Breast epithelium (tissue), 4 donors: ENCODE measurements around the gene ELP2. TPM values are rescaled to one million over a fixed set of nuclear protein-coding genes. Genes with fewer than 3 reads are reported as not detected.
"Not testable (repeated sequence)": the region's sequence is repeated elsewhere in the genome, so short reads cannot be mapped to it uniquely, and the experiment has no call there.

Experiments used
- DNase-seq, 2 donors: peaks; one replicate each; pipeline ENCODE4 v3.0.0-alpha.2; 2019; ENCODE audit warnings: low spot score in 2 of 2
- H3K27ac ChIP-seq, 2 donors: fragments of 200-600 bp; sonication (generic) in 1 of 2; one replicate each; pipeline ENCODE4 v1.5.1; 2016 to 2019; ENCODE audit warnings: mild to moderate bottlenecking in 1 of 2
- H3K27me3 ChIP-seq, 2 donors: fragments of 200-600 bp; sonication (generic) in 1 of 2; one replicate each; pipeline versions ENCODE4 v1.5.1 to v1.6.0; 2017 to 2019; ENCODE audit warnings: control low read depth in 1 of 2, mild to moderate bottlenecking in 1 of 2
- H3K36me3 ChIP-seq: fragments of 200-600 bp; one replicate; pipeline ENCODE4 v1.5.1; 2019
- H3K4me1 ChIP-seq, 2 donors: fragments of 200-600 bp; sonication (generic); one replicate each; pipeline ENCODE4 v1.5.1; 2016 to 2019; ENCODE audit warnings: control low read depth in 1 of 2
- H3K4me3 ChIP-seq, 3 donors: fragments of 200-600 bp; sonication (generic); 1 replicate in 2 of 3; 2 replicates in 1 of 3; pipeline ENCODE4 v1.5.1; 2016 to 2019; ENCODE audit warnings: mild to moderate bottlenecking in 3 of 3, moderate library complexity in 2 of 3
- H3K9me3 ChIP-seq, 2 donors: fragments of 200-600 bp; sonication (generic) in 1 of 2; one replicate each; pipeline ENCODE4 v1.5.1; 2016 to 2019; ENCODE audit warnings: control low read depth in 1 of 2
- CTCF ChIP-seq, 3 donors: fragments of 450-650 bp; IDR thresholded peaks; one replicate each; pipeline ENCODE4 v1.5.1; 2016 to 2017; ENCODE audit warnings: antibody characterized with exemption in 3 of 3, mild to moderate bottlenecking in 3 of 3, moderate library complexity in 3 of 3
- POLR2A ChIP-seq: fragments of 450-650 bp; IDR thresholded peaks from one replicate; pipeline ENCODE4 v1.6.1; 2016; ENCODE audit warnings: antibody characterized with exemption, mild to moderate bottlenecking, moderate library complexity
- POLR2AphosphoS5 ChIP-seq, 3 donors: sonication (generic); formaldehyde crosslinking; IDR thresholded peaks; one replicate each; pipeline ENCODE4 v1.6.1; 2017; ENCODE audit warnings: antibody characterized with exemption in 3 of 3
- intact Hi-C: fragments of 100-400 bp; cut with DNase I; formaldehyde crosslinking; loops from one replicate; pipeline ENCODE4 v1.15.1; 2023; ENCODE audit warnings: low total_unique reads
- total RNA-seq, 3 donors: library from RNA; depleted of rRNA; stranded (reverse); fragments of >200 nt; gene quantifications; one replicate each; pipeline ENCODE4 v1.1.0, GENCODE V29; 2016

The ELP2 gene
- total RNA-seq, 3 donors from 2014 or later = 66.9 to 165 (median 139) TPM

DNA sequence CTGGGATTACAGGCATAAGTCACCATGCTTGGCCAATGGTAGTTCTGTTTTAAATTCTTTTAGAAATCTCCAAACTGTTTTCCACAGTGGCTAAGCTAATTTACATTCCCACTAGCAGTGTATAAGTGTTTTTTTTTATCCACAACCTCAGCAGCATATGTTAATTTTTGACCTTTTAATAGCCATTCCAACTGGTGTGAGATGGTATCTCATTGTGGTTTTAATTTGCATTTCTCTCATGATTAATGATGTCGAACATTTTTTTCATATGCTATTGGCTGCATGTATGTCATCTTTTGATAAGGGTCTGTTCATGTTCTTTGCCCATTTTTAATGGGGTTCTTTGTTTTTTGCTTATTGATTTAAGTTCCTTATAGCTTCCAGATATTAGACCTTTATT, 77.6 kb downstream of the ELP2 start:
- Histone ChIP-seq H3K27ac (no peak overlapping the region), H3K27me3 (no peaks in the 10 kb centered on the region), H3K9me3 (peaks cover 0 to 5% of the 10 kb centered on the region in 2 donors), H3K4me1 (no peaks in the 10 kb centered on the region), H3K36me3 (no peaks in the 10 kb centered on the region), H3K4me3 (no peak overlapping the region)
- intact Hi-C loops = no loop called here
- TF ChIP-seq CTCF (IDR thresholded peaks at IDR 0.05) = no peak
- no peak for TF ChIP-seq POLR2A
- no peak for TF ChIP-seq POLR2AphosphoS5 (IDR thresholded peaks at IDR 0.05)
- DNase-seq = no peak

GRCh38 chr18:36207969-36208368, 78.3 kb downstream of the ELP2 start:
- H3K4me3 ChIP-seq, DNase-seq, H3K27ac ChIP-seq, H3K4me1 ChIP-seq, intact Hi-C loops, H3K27me3 ChIP-seq, H3K36me3 ChIP-seq, H3K9me3 ChIP-seq: not testable (repeated sequence)

DNA sequence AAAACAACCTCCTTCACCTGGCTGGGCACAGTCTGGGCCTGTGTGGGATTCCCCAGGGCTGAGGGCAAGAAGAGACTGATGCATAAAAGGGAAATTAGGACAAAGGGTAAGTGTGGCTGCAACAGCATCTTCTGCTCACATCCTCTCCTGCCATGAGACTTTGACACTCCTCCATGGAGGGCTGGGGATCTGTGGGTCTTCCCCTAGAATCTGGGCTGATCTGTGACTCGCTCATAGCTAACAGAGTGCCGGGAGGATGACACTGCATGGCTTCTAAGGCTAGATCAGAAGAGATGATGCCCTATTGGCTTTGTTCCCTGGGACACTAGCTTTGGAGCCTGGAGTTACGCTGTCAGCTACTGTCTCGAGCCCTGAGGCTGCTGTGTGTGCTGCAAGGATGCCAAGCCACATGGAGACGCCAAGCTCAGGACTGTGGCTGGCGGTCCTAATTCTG, 81.9 kb downstream of the ELP2 start:
- Histone ChIP-seq H3K27ac (no peak overlapping the region), H3K4me1 (no peaks in the 10 kb centered on the region), H3K9me3 (peaks cover 0 to 5% of the 10 kb centered on the region in 2 donors), H3K4me3 (no peak overlapping the region), H3K27me3 (no peaks in the 10 kb centered on the region), H3K36me3 (no peaks in the 10 kb centered on the region)
- DNase-seq = no peak
- intact Hi-C loops = no loop called here
- TF ChIP-seq POLR2AphosphoS5 (IDR thresholded peaks at IDR 0.05) = no peak
- no peak for TF ChIP-seq POLR2A
- no peak for TF ChIP-seq CTCF (IDR thresholded peaks at IDR 0.05)

- Histone ChIP-seq H3K27ac (peak overlapping the region in 1 of 2 donors; percentile 61), H3K36me3 (no peaks in the 10 kb centered on the region), H3K4me1 (no peaks in the 10 kb centered on the region), H3K9me3 (peaks cover 0 to 5% of the 10 kb centered on the region in 2 donors), H3K27me3 (no peaks in the 10 kb centered on the region), H3K4me3 (peak overlapping the region in 1 of 3 donors; percentile 37)
- intact Hi-C loops = no loop called here
- no peak for DNase-seq
- TF ChIP-seq POLR2A = no peak
Measured at GRCh38 chr18:36212301-36213171, 82.8 kb downstream of the ELP2 start.

GRCh38 chr18:36214811-36215210, 85.1 kb downstream of the ELP2 start:
- intact Hi-C loops = no loop called here
- H3K27me3 ChIP-seq = no peaks in the 10 kb centered on the region
- no peak for DNase-seq
- H3K4me3 ChIP-seq = no peak overlapping the region
- TF ChIP-seq CTCF (IDR thresholded peaks at IDR 0.05) = no peak
- no peaks in the 10 kb centered on the region for H3K36me3 ChIP-seq
- H3K4me1 ChIP-seq = no peaks in the 10 kb centered on the region
- H3K27ac ChIP-seq = no peak overlapping the region
- H3K9me3 ChIP-seq = no peaks in the 10 kb centered on the region

- no peak for TF ChIP-seq CTCF (IDR thresholded peaks at IDR 0.05)
- TF ChIP-seq POLR2AphosphoS5 (IDR thresholded peaks at IDR 0.05) = no peak
- no peak for TF ChIP-seq POLR2A
Measured at GRCh38 chr18:36215577-36215976, 85.9 kb downstream of the ELP2 start.

More at GRCh38 chr18:36215577-36215976, 85.9 kb downstream of the ELP2 start:
- intact Hi-C loops = no loop called here
- no peak overlapping the region for H3K4me3 ChIP-seq
- DNase-seq = no peak
- H3K4me1 ChIP-seq = no peaks in the 10 kb centered on the region
- H3K9me3 ChIP-seq = no peaks in the 10 kb centered on the region
- no peaks in the 10 kb centered on the region for H3K27me3 ChIP-seq
- H3K27ac ChIP-seq = no peak overlapping the region
- H3K36me3 ChIP-seq = no peaks in the 10 kb centered on the region
